Tibial artery (tissue), 4 donors: ENCODE measurements around the gene LIPE.
A peak's percentile ranks its signal among the peaks of the same experiment; 100 is the strongest.

Source experiments
- DNase-seq, 2 donors: peaks; one replicate each; pipeline ENCODE4 v3.0.0-alpha.2; 2019
- H3K27ac ChIP-seq, 2 donors: fragments of 200-600 bp; sonication (generic) in 1 of 2; 1 replicate in 1 of 2; 2 replicates in 1 of 2; pipeline ENCODE4 v1.5.1; 2018 to 2019; ENCODE audit warnings: mild to moderate bottlenecking in 1 of 2
- H3K27me3 ChIP-seq, 2 donors: fragments of 200-600 bp; sonication (generic) in 1 of 2; one replicate each; pipeline versions ENCODE4 v1.5.1 to v1.6.0; 2016 to 2019
- H3K36me3 ChIP-seq, 3 donors: fragments of 200-600 bp; sonication (generic) in 2 of 3; one replicate each; pipeline ENCODE4 v1.5.1; 2016 to 2019; ENCODE audit warnings: mild to moderate bottlenecking in 2 of 3
- H3K4me1 ChIP-seq, 4 donors: fragments of 200-600 bp; sonication (generic) in 2 of 4; 1 replicate in 3 of 4; 2 replicates in 1 of 4; pipeline ENCODE4 v1.5.1; 2016 to 2019
- H3K4me3 ChIP-seq, 2 donors: fragments of 200-600 bp; sonication (generic) in 1 of 2; 1 replicate in 1 of 2; 2 replicates in 1 of 2; pipeline ENCODE4 v1.5.1; 2018 to 2019; ENCODE audit warnings: mild to moderate bottlenecking in 2 of 2
- H3K9me3 ChIP-seq, 3 donors: fragments of 200-600 bp; sonication (generic) in 1 of 3; one replicate each; pipeline ENCODE4 v1.5.1; 2016 to 2019
- CTCF ChIP-seq, 2 experiments: fragments of 200-600 bp in 1 of 2; fragments of 450-650 bp in 1 of 2; IDR thresholded peaks; one replicate each; pipeline ENCODE4 v1.5.1; 2017 to 2019; ENCODE audit warnings: antibody characterized with exemption in 2 of 2, mild to moderate bottlenecking in 1 of 2, moderate library complexity in 1 of 2
- intact Hi-C: fragments of 100-400 bp; cut with DNase I; formaldehyde crosslinking; loops from one replicate; pipeline ENCODE4 v1.15.0; 2023; ENCODE audit warnings: low total_unique reads

Gene LIPE

GRCh38 chr19:42406111-42406510 lies 21.1 kb downstream of the LIPE start:
- H3K27me3 ChIP-seq, result peaks cover 0 to 8% of the 10 kb centered on the region in 2 donors
- peaks cover 0 to 14% (median 12%) of the 10 kb centered on the region in 4 donors for H3K4me1 ChIP-seq
- H3K36me3 ChIP-seq, result peaks cover 0 to 14% (median 0%) of the 10 kb centered on the region in 3 donors
- no peak overlapping the region for H3K4me3 ChIP-seq
- DNase-seq, result no peak
- H3K27ac ChIP-seq, result no peak overlapping the region
- no peaks in the 10 kb centered on the region for H3K9me3 ChIP-seq
- TF ChIP-seq CTCF (IDR thresholded peaks at IDR 0.05), result no peak
- intact Hi-C loops, result no loop called here

- TF ChIP-seq CTCF (IDR thresholded peaks at IDR 0.05), result no peak
- Histone ChIP-seq H3K36me3 (peaks cover 0 to 14% (median 0%) of the 10 kb centered on the region in 3 donors), H3K27me3 (peaks cover 0 to 20% of the 10 kb centered on the region in 2 donors), H3K4me1 (peaks cover 0 to 19% (median 15%) of the 10 kb centered on the region in 4 donors), H3K4me3 (no peak overlapping the region), H3K27ac (no peak overlapping the region), H3K9me3 (no peaks in the 10 kb centered on the region)
- intact Hi-C loops, result no loop called here
- no peak for DNase-seq
Observed at GRCh38 chr19:42403586-42403985, 23.6 kb downstream of the LIPE start.

GRCh38 chr19:42402376-42403116 lies 24.6 kb downstream of the LIPE start:
- intact Hi-C loops, result no loop called here
- no peak overlapping the region for H3K27ac ChIP-seq
- H3K4me1 ChIP-seq, result peaks cover 0 to 24% (median 18%) of the 10 kb centered on the region in 4 donors
- H3K9me3 ChIP-seq, result no peaks in the 10 kb centered on the region
- H3K36me3 ChIP-seq, result peaks cover 0 to 7% (median 0%) of the 10 kb centered on the region in 3 donors
- peak overlapping the region in 1 of 2 donors; percentile 55 for H3K4me3 ChIP-seq
- H3K27me3 ChIP-seq, result peaks cover 0 to 20% of the 10 kb centered on the region in 2 donors
- no peak for TF ChIP-seq CTCF (IDR thresholded peaks at IDR 0.05)
- no peak for DNase-seq

- DNase-seq, result peak; percentile 79 to 80
- H3K36me3 ChIP-seq, result no peaks in the 10 kb centered on the region
- peaks cover 0 to 27% (median 22%) of the 10 kb centered on the region in 4 donors for H3K4me1 ChIP-seq
- H3K27me3 ChIP-seq, result peaks cover 0 to 20% of the 10 kb centered on the region in 2 donors
- H3K27ac ChIP-seq, result peak overlapping the region; percentile 27 to 32
- peak overlapping the region; percentile 50 to 55 for H3K4me3 ChIP-seq
- no peaks in the 10 kb centered on the region for H3K9me3 ChIP-seq
- intact Hi-C loops, result no loop called here
- TF ChIP-seq CTCF (IDR thresholded peaks at IDR 0.05), result peak; percentile 55 to 77
Observed at GRCh38 chr19:42401365-42402303, 25.6 kb downstream of the LIPE start.

GRCh38 chr19:42400404-42400803 lies 26.8 kb downstream of the LIPE start:
- Histone ChIP-seq H3K9me3 (no peaks in the 10 kb centered on the region), H3K4me1 (peaks cover 0 to 28% (median 23%) of the 10 kb centered on the region in 4 donors), H3K27me3 (peaks cover 0 to 20% of the 10 kb centered on the region in 2 donors), H3K27ac (no peak overlapping the region), H3K36me3 (no peaks in the 10 kb centered on the region), H3K4me3 (no peak overlapping the region)
- TF ChIP-seq CTCF (IDR thresholded peaks at IDR 0.05), result no peak
- intact Hi-C loops, result no loop called here
- DNase-seq, result no peak
